ENCODE results near the gene AACS. TPM values are rescaled to one million over a fixed set of nuclear protein-coding genes. Genes with fewer than 3 reads are reported as not detected.
"Not testable (repeated sequence)": the region's sequence is repeated elsewhere in the genome, so short reads cannot be mapped to it uniquely, and the experiment has no call there.

AACS gene
- total RNA-seq, 2 donors from 2014 or later, result 20.7 to 27.0 TPM

GRCh38 chr12:125031471-125031870, 33.8 kb upstream of the AACS start:
- DNase-seq; H3K36me3 Mint-ChIP-seq (ENCODE audit: insufficient read depth in 2 of 2); H3K27me3 Mint-ChIP-seq (ENCODE audit: low read depth); H3K27ac Mint-ChIP-seq; H3K4me3 Mint-ChIP-seq; H3K9me3 Mint-ChIP-seq; ATAC-seq (replicated peaks in 1 of 2); H3K4me1 Mint-ChIP-seq (ENCODE audit: low read depth): not testable (repeated sequence)

GRCh38 chr12:125032466-125033152, 32.6 kb upstream of the AACS start:
- Mint-ChIP-seq H3K27ac (no peak overlapping the region), H3K4me3 (no peak overlapping the region)

GRCh38 chr12:125033288-125033687, 31.9 kb upstream of the AACS start:
- H3K4me1 Mint-ChIP-seq (ENCODE audit: low read depth), result no peaks in the 10 kb centered on the region

More at GRCh38 chr12:125032466-125033152, 32.6 kb upstream of the AACS start:
- Mint-ChIP-seq H3K36me3 (ENCODE audit: insufficient read depth in 2 of 2) (peaks cover 0 to 5% of the 10 kb centered on the region in 2 donors), H3K27me3 (ENCODE audit: low read depth) (no peaks in the 10 kb centered on the region), H3K9me3 (peaks cover 0 to 2% of the 10 kb centered on the region in 2 donors), H3K4me1 (ENCODE audit: low read depth) (no peaks in the 10 kb centered on the region)
- no peak for ATAC-seq (replicated peaks in 1 of 2)
- DNase-seq, result no peak

GRCh38 chr12:125038976-125039625, 26.1 kb upstream of the AACS start:
- Mint-ChIP-seq H3K4me3 (no peak overlapping the region), H3K9me3 (peaks cover 0 to 2% of the 10 kb centered on the region in 2 donors), H3K36me3 (ENCODE audit: insufficient read depth in 2 of 2) (peaks cover 0 to 2% of the 10 kb centered on the region in 2 donors), H3K27ac (no peak overlapping the region), H3K27me3 (ENCODE audit: low read depth) (no peaks in the 10 kb centered on the region), H3K4me1 (ENCODE audit: low read depth) (no peaks in the 10 kb centered on the region)
- DNase-seq (no peak), ATAC-seq (replicated peaks in 1 of 2) (no peak)

More at GRCh38 chr12:125033288-125033687, 31.9 kb upstream of the AACS start:
- no peak for ATAC-seq (replicated peaks in 1 of 2)
- Mint-ChIP-seq H3K4me3 (no peak overlapping the region), H3K27me3 (ENCODE audit: low read depth) (no peaks in the 10 kb centered on the region), H3K27ac (no peak overlapping the region), H3K9me3 (peaks cover 0 to 2% of the 10 kb centered on the region in 2 donors), H3K36me3 (ENCODE audit: insufficient read depth in 2 of 2) (peaks cover 0 to 5% of the 10 kb centered on the region in 2 donors)
- no peak for DNase-seq

GRCh38 chr12:125049093-125049458, 16.2 kb upstream of the AACS start:
- peak overlapping the region; percentile 85 to 87 for H3K4me3 Mint-ChIP-seq
- H3K27me3 Mint-ChIP-seq (ENCODE audit: low read depth), result no peaks in the 10 kb centered on the region
- no peaks in the 10 kb centered on the region for H3K9me3 Mint-ChIP-seq
- peaks cover under 1 to 1% of the 10 kb centered on the region in 2 donors for H3K36me3 Mint-ChIP-seq (ENCODE audit: insufficient read depth in 2 of 2)
- DNase-seq, result no peak
- peaks cover 8% of the 10 kb centered on the region for H3K4me1 Mint-ChIP-seq (ENCODE audit: low read depth)
- H3K27ac Mint-ChIP-seq, result no peak overlapping the region
- ATAC-seq (replicated peaks in 1 of 2), result no peak

GRCh38 chr12:125050446-125050845, 14.8 kb upstream of the AACS start:
- Mint-ChIP-seq H3K27ac (no peak overlapping the region), H3K4me1 (ENCODE audit: low read depth) (peaks cover 8% of the 10 kb centered on the region), H3K4me3 (peak overlapping the region; percentile 56 to 85), H3K36me3 (ENCODE audit: insufficient read depth in 2 of 2) (peaks cover 1% of the 10 kb centered on the region in 2 donors), H3K27me3 (ENCODE audit: low read depth) (no peaks in the 10 kb centered on the region), H3K9me3 (no peaks in the 10 kb centered on the region)
- ATAC-seq (replicated peaks in 1 of 2) (no peak), DNase-seq (no peak)

GRCh38 chr12:125050868-125051267, 14.4 kb upstream of the AACS start:
- no peak overlapping the region for H3K27ac Mint-ChIP-seq
- DNase-seq, result no peak
- ATAC-seq (replicated peaks in 1 of 2), result no peak
- no peaks in the 10 kb centered on the region for H3K9me3 Mint-ChIP-seq
- H3K36me3 Mint-ChIP-seq (ENCODE audit: insufficient read depth in 2 of 2), result peaks cover 1% of the 10 kb centered on the region in 2 donors
- peaks cover 8% of the 10 kb centered on the region for H3K4me1 Mint-ChIP-seq (ENCODE audit: low read depth)
- H3K4me3 Mint-ChIP-seq, result peak overlapping the region in 1 of 2 donors; percentile 56
- no peaks in the 10 kb centered on the region for H3K27me3 Mint-ChIP-seq (ENCODE audit: low read depth)

- Mint-ChIP-seq H3K4me3 (no peak overlapping the region), H3K27ac (no peak overlapping the region), H3K36me3 (ENCODE audit: insufficient read depth in 2 of 2) (peaks cover 1% of the 10 kb centered on the region in 2 donors), H3K4me1 (ENCODE audit: low read depth) (peaks cover 8% of the 10 kb centered on the region), H3K27me3 (ENCODE audit: low read depth) (no peaks in the 10 kb centered on the region), H3K9me3 (no peaks in the 10 kb centered on the region)
- no peak for DNase-seq
- ATAC-seq (replicated peaks in 1 of 2), result no peak
Observed at GRCh38 chr12:125053821-125054220, 11.4 kb upstream of the AACS start.

GRCh38 chr12:125055591-125055990, 9.6 kb upstream of the AACS start:
- ATAC-seq (replicated peaks in 1 of 2), result no peak

GRCh38 chr12:125056306-125056705, 8.9 kb upstream of the AACS start:
- DNase-seq (no peak), ATAC-seq (replicated peaks in 1 of 2) (no peak)
- no peaks in the 10 kb centered on the region for H3K9me3 Mint-ChIP-seq
- no peak overlapping the region for H3K27ac Mint-ChIP-seq
- no peak overlapping the region for H3K4me3 Mint-ChIP-seq
- H3K4me1 Mint-ChIP-seq (ENCODE audit: low read depth), result no peaks in the 10 kb centered on the region
- H3K27me3 Mint-ChIP-seq (ENCODE audit: low read depth), result no peaks in the 10 kb centered on the region
- peaks cover 1 to 7% of the 10 kb centered on the region in 2 donors for H3K36me3 Mint-ChIP-seq (ENCODE audit: insufficient read depth in 2 of 2)

More at GRCh38 chr12:125055591-125055990, 9.6 kb upstream of the AACS start:
- no peak for DNase-seq
- H3K4me3 Mint-ChIP-seq, result no peak overlapping the region
- no peaks in the 10 kb centered on the region for H3K9me3 Mint-ChIP-seq
- no peak overlapping the region for H3K27ac Mint-ChIP-seq
- H3K4me1 Mint-ChIP-seq (ENCODE audit: low read depth), result no peaks in the 10 kb centered on the region
- no peaks in the 10 kb centered on the region for H3K27me3 Mint-ChIP-seq (ENCODE audit: low read depth)
- H3K36me3 Mint-ChIP-seq (ENCODE audit: insufficient read depth in 2 of 2), result peaks cover 1 to 4% of the 10 kb centered on the region in 2 donors

GRCh38 chr12:125057708-125058107, 7.5 kb upstream of the AACS start:
- no peak overlapping the region for H3K27ac Mint-ChIP-seq
- DNase-seq (no peak), ATAC-seq (replicated peaks in 1 of 2) (no peak)
- no peak overlapping the region for H3K4me3 Mint-ChIP-seq
- H3K9me3 Mint-ChIP-seq, result no peaks in the 10 kb centered on the region
- H3K4me1 Mint-ChIP-seq (ENCODE audit: low read depth), result no peaks in the 10 kb centered on the region
- H3K27me3 Mint-ChIP-seq (ENCODE audit: low read depth), result peaks cover 6% of the 10 kb centered on the region
- peaks cover 1 to 14% of the 10 kb centered on the region in 2 donors for H3K36me3 Mint-ChIP-seq (ENCODE audit: insufficient read depth in 2 of 2)

- Mint-ChIP-seq H3K4me1 (ENCODE audit: low read depth) (peaks cover 14% of the 10 kb centered on the region), H3K27ac (no peak overlapping the region), H3K4me3 (no peak overlapping the region), H3K27me3 (ENCODE audit: low read depth) (peaks cover 15% of the 10 kb centered on the region), H3K36me3 (ENCODE audit: insufficient read depth in 2 of 2) (peaks cover 1 to 13% of the 10 kb centered on the region in 2 donors), H3K9me3 (no peaks in the 10 kb centered on the region)
- DNase-seq, result no peak
- no peak for ATAC-seq (replicated peaks in 1 of 2)
Observed at GRCh38 chr12:125061229-125061628, 4.0 kb upstream of the AACS start.

GRCh38 chr12:125063522-125063921, 1.7 kb upstream of the AACS start:
- H3K27ac Mint-ChIP-seq; ATAC-seq (replicated peaks in 1 of 2); H3K9me3 Mint-ChIP-seq; DNase-seq: not testable (repeated sequence)
- H3K36me3 Mint-ChIP-seq (ENCODE audit: insufficient read depth in 2 of 2), result peaks cover 1 to 13% of the 10 kb centered on the region in 2 donors
- H3K27me3 Mint-ChIP-seq (ENCODE audit: low read depth), result peaks cover 15% of the 10 kb centered on the region
- H3K4me3 Mint-ChIP-seq, result peak overlapping the region in 1 of 2 donors; percentile 29
- H3K4me1 Mint-ChIP-seq (ENCODE audit: low read depth), result peaks cover 30% of the 10 kb centered on the region
